ENCODE data around the gene SEMA3C.

The SEMA3C gene

GRCh38 chr7:80871228-80871627, 47.6 kb downstream of the SEMA3C start:
- CTCF ChIA-PET = no interaction called here
- peaks cover 20% of the 10 kb centered on the region for H3K4me1 ChIP-seq (ENCODE audit: control insufficient read depth, insufficient read depth, low read length)
- no peaks in the 10 kb centered on the region for H3K36me3 ChIP-seq (ENCODE audit: control insufficient read depth in 2 of 2, insufficient read depth in 1 of 2, low read length in 2 of 2)
- TF ChIP-seq ZNF341 (tag by site-specific recombination; IDR thresholded peaks at IDR 0.05; ENCODE audit: low read depth) = no peak
- TF ChIP-seq BCL6B (tag by site-specific recombination; IDR thresholded peaks at IDR 0.05) = no peak
- TF ChIP-seq ZNF830 (tag by site-specific recombination; IDR thresholded peaks at IDR 0.05; ENCODE audit: low read depth) = no peak
- peak; percentile 68; the same call in 1 of the 2 replicates for TF ChIP-seq ZNF366 (tag by site-specific recombination; conservative IDR thresholded peaks at IDR 0.05)
- TF ChIP-seq ZBTB44 (tag by site-specific recombination; IDR thresholded peaks at IDR 0.05) = no peak
- H3K4me3 ChIP-seq (ENCODE audit: low read depth, low read length) = no peak overlapping the region
- no peaks in the 10 kb centered on the region for H3K9me3 ChIP-seq (ENCODE audit: control insufficient read depth, insufficient read depth, low read depth, low read length)
- H3K27ac ChIP-seq (ENCODE audit: extremely low read depth, low read depth, low read length) = peak overlapping the region; percentile 60; the same call in 1 of the 2 replicates
- POLR2A ChIA-PET = no interaction called here

- POLR2A ChIA-PET = no interaction called here
- no peaks in the 10 kb centered on the region for H3K9me3 ChIP-seq (ENCODE audit: control insufficient read depth, insufficient read depth, low read depth, low read length)
- no peaks in the 10 kb centered on the region for H3K36me3 ChIP-seq (ENCODE audit: control insufficient read depth in 2 of 2, insufficient read depth in 1 of 2, low read length in 2 of 2)
- CTCF ChIA-PET = interaction anchor here (0.7 kb wide), 1 partner anchor 28 kb away, joined by 3 read pairs; no protein-coding TSS in a partner anchor
- H3K27ac ChIP-seq (ENCODE audit: extremely low read depth, low read depth, low read length) = peak overlapping the region; percentile 60
- peaks cover 20% of the 10 kb centered on the region for H3K4me1 ChIP-seq (ENCODE audit: control insufficient read depth, insufficient read depth, low read length)
- H3K4me3 ChIP-seq (ENCODE audit: low read depth, low read length) = no peak overlapping the region
- TF ChIP-seq ZNF449 (tag by site-specific recombination; IDR thresholded peaks at IDR 0.05) (peak; percentile 27; the same call in 1 of the 2 replicates), ZNF704 (tag by site-specific recombination; IDR thresholded peaks at IDR 0.05) (no peak), REPIN1 (tag by site-specific recombination; IDR thresholded peaks at IDR 0.05; ENCODE audit: low read depth) (no peak), PBX3 (CRISPR knock-in tag; IDR thresholded peaks at IDR 0.05) (no peak), ZNF362 (tag by site-specific recombination; IDR thresholded peaks at IDR 0.05) (peak; percentile 67; the same call in 1 of the 2 replicates), SP7 (tag by site-specific recombination; IDR thresholded peaks at IDR 0.05) (peak; percentile 92), MZF1 (tag by site-specific recombination; IDR thresholded peaks at IDR 0.05; ENCODE audit: borderline replicate concordance) (no peak), GLI4 (tag by site-specific recombination; IDR thresholded peaks at IDR 0.05) (no peak), ZNF37A (tag by site-specific recombination; IDR thresholded peaks at IDR 0.05) (no peak), PRDM6 (tag by site-specific recombination; IDR thresholded peaks at IDR 0.05) (peak; percentile 98), ZNF544 (tag by site-specific recombination; IDR thresholded peaks at IDR 0.05) (no peak), ZBTB48 (tag by site-specific recombination; IDR thresholded peaks at IDR 0.05) (no peak), ZBTB10 (tag by site-specific recombination; IDR thresholded peaks at IDR 0.05) (no peak), ZNF514 (tag by site-specific recombination; IDR thresholded peaks at IDR 0.05) (no peak), ZNF133 (tag by site-specific recombination; IDR thresholded peaks at IDR 0.05) (no peak), ZNF114 (tag by site-specific recombination; IDR thresholded peaks at IDR 0.05) (no peak), ZBTB20 (tag by site-specific recombination; IDR thresholded peaks at IDR 0.05) (peak; percentile 70), ZNF266 (tag by site-specific recombination; IDR thresholded peaks at IDR 0.05; ENCODE audit: low read depth) (no peak)
These were observed 48.0 kb downstream of the SEMA3C start for GRCh38 chr7:80870813-80871212.
